HCT116 (cell line): ENCODE data around the gene NUB1. TPM values are rescaled to one million over a fixed set of nuclear protein-coding genes. Genes with fewer than 3 reads are reported as not detected.

Source experiments
- ATAC-seq: fragments of 200-7000 bp; cut with Tn5 transposase; 2 replicates; pipeline ENCODE4 v1.9.1; 2020; ENCODE audit warnings: mild to moderate bottlenecking, moderate library complexity
- BruUV-seq: library from RNA; stranded (reverse); fragments of 400-500 nt; replicated peaks from 2 replicates; lab custom pipeline; 2021; lab: Mats Ljungman, UMichigan
- CTCF ChIA-PET: fragments of 300-600 bp; sonication (Branson Sonifier 250); formaldehyde crosslinking; loops from one replicate; lab custom pipeline; 2021; ENCODE audit warnings: antibody characterized with exemption; lab: Charles Lee
- POLR2A ChIA-PET: fragments of 300-600, 350-600 bp; sonication (Branson Sonifier 250); formaldehyde crosslinking; loops from one replicate; lab custom pipeline; 2021; ENCODE audit warnings: antibody characterized with exemption; lab: Charles Lee
- RAD21 ChIA-PET, 2 experiments: fragments of 300-600 bp; sonication (Branson Sonifier 250); formaldehyde crosslinking; loops; one replicate each; lab custom pipeline; 2023; ENCODE audit warnings: low total read pairs in 2 of 2; ENCODE audit not compliant: uncharacterized antibody in 2 of 2, unreplicated experiment in 2 of 2, low non-redundant PET in 1 of 2; lab: Charles Lee
- DNase-seq: peaks from one replicate; pipeline ENCODE4 v3.0.0-alpha.2; 2010; ENCODE audit warnings: low read depth, low spot score
- H2AFZ ChIP-seq: fragments of 200-600 bp; shearing (Covaris generic), sonication (generic); 2 replicates; pipeline ENCODE4 v1.6.1; 2017; ENCODE audit warnings: low read depth, mixed run types, mixed read lengths, antibody characterized with exemption, low read length; ENCODE audit not compliant: poor library complexity, severe bottlenecking
- H3K27ac ChIP-seq: 2 replicates; pipeline ENCODE4 v1.5.1; 2012; ENCODE audit warnings: low read depth, low read length
- H3K27me3 ChIP-seq: fragments of 200-600 bp; sonication (generic); 2 replicates; pipeline ENCODE4 v1.6.1; 2016; ENCODE audit warnings: mixed run types, low read length, mixed read lengths; ENCODE audit not compliant: insufficient read depth
- H3K36me3 ChIP-seq, 2 experiments: fragments of 200-500 bp in 1 of 2; fragments of 200-600 bp in 1 of 2; sonication (Bioruptor generic) in 1 of 2; sonication (generic) in 1 of 2; 2 replicates each; pipeline versions ENCODE4 v1.5.1 to v1.6.1; 2014 to 2016; ENCODE audit warnings: low read length in 2 of 2, inconsistent platforms in 1 of 2, mixed read lengths in 1 of 2, mixed run types in 1 of 2; ENCODE audit not compliant: insufficient read depth in 2 of 2, control insufficient read depth in 1 of 2
- H3K4me1 ChIP-seq, 2 experiments: fragments of 200-600 bp in 1 of 2; sonication (generic) in 1 of 2; 2 replicates each; pipeline versions ENCODE4 v1.5.1 to v1.6.1; 2012 to 2017; ENCODE audit warnings: low read length in 2 of 2, inconsistent platforms in 1 of 2, mild to moderate bottlenecking in 1 of 2, mixed read lengths in 1 of 2, mixed run types in 1 of 2, moderate library complexity in 1 of 2; ENCODE audit not compliant: insufficient read depth in 2 of 2, control insufficient read depth in 1 of 2
- H3K4me2 ChIP-seq: fragments of 200-600 bp; sonication (generic); 2 replicates; pipeline ENCODE4 v1.6.1; 2017; ENCODE audit warnings: mixed run types, low read length, mixed read lengths
- H3K4me3 ChIP-seq, 2 experiments: fragments of 200-600 bp in 1 of 2; sonication (generic) in 1 of 2; replicated peaks in 1 of 2; 2 replicates each; pipeline ENCODE4 v1.5.1; 2011 to 2016; ENCODE audit warnings: low read length in 2 of 2, control low read depth in 1 of 2, low read depth in 1 of 2, mild to moderate bottlenecking in 1 of 2, mixed read lengths in 1 of 2, mixed run types in 1 of 2
- H3K79me2 ChIP-seq: fragments of 200-600 bp; sonication (generic); 2 replicates; pipeline ENCODE4 v1.6.1; 2017; ENCODE audit warnings: mild to moderate bottlenecking, mixed run types, low read length, moderate library complexity, mixed read lengths; ENCODE audit not compliant: insufficient read depth
- H3K9ac ChIP-seq: fragments of 200-600 bp; sonication (generic); 2 replicates; pipeline ENCODE4 v1.6.1; 2016; ENCODE audit warnings: low read length, mixed read lengths
- H3K9me2 ChIP-seq: fragments of 200-600 bp; sonication (generic), shearing (Covaris generic); 2 replicates; pipeline ENCODE4 v1.6.1; 2017; ENCODE audit warnings: mixed run types, mild to moderate bottlenecking, moderate library complexity; ENCODE audit not compliant: insufficient read depth
- H3K9me3 ChIP-seq, 2 experiments: fragments of 200-500 bp in 1 of 2; fragments of 200-600 bp in 1 of 2; sonication (Bioruptor generic) in 1 of 2; sonication (generic) in 1 of 2; 2 replicates each; pipeline ENCODE4 v1.6.1; 2014 to 2017; ENCODE audit warnings: low read length in 2 of 2, mixed read lengths in 2 of 2, inconsistent platforms in 1 of 2, low read depth in 1 of 2, mild to moderate bottlenecking in 1 of 2, mixed run types in 1 of 2, moderate library complexity in 1 of 2; ENCODE audit not compliant: control insufficient read depth in 1 of 2, insufficient read depth in 1 of 2
- H4K20me1 ChIP-seq: fragments of 200-600 bp; sonication (generic), shearing (Covaris generic); 2 replicates; pipeline ENCODE4 v1.6.1; 2017; ENCODE audit warnings: mixed run types, mild to moderate bottlenecking, moderate library complexity; ENCODE audit not compliant: insufficient read depth
- CBX3 ChIP-seq: IDR thresholded peaks from 2 replicates; pipeline ENCODE4 v1.6.1; 2012; ENCODE audit warnings: low read depth
- CEBPB ChIP-seq: IDR thresholded peaks from 2 replicates; pipeline ENCODE4 v1.6.1; 2012; ENCODE audit warnings: low read depth
- ELF1 ChIP-seq: IDR thresholded peaks from 2 replicates; pipeline ENCODE4 v1.6.1; 2012; ENCODE audit warnings: low read depth, borderline replicate concordance
- FOSL1 ChIP-seq: IDR thresholded peaks from 2 replicates; pipeline ENCODE4 v1.6.1; 2012; ENCODE audit warnings: low read depth
- RAD21 ChIP-seq: IDR thresholded peaks from 2 replicates; pipeline ENCODE4 v1.6.1; 2012; ENCODE audit warnings: low read depth, mild to moderate bottlenecking
- SIN3A ChIP-seq: IDR thresholded peaks from 2 replicates; pipeline ENCODE4 v1.6.1; 2012; ENCODE audit warnings: low read depth
- ZBTB33 ChIP-seq: IDR thresholded peaks from 2 replicates; pipeline ENCODE4 v1.6.1; 2011; ENCODE audit warnings: mild to moderate bottlenecking, low read length, moderate library complexity; ENCODE audit not compliant: insufficient replicate concordance; ENCODE audit errors: extremely low read depth
- intact Hi-C: fragments of 100-400 bp; cut with micrococcal nuclease; formaldehyde crosslinking; loops from 2 replicates; pipeline ENCODE4 v1.10.0; 2022
- total RNA-seq: library from RNA; stranded (reverse); gene quantifications from one replicate; pipeline ENCODE4 v1.2.1, GENCODE V29; 2021; ENCODE audit not compliant: unreplicated experiment
- TF ChIP-seq, protein P1 (sequence below): IDR thresholded peaks from 2 replicates; pipeline ENCODE4 v1.6.1; 2012

The NUB1 gene
- total RNA-seq, 1 experiment from 2014 or later = 44.0 TPM

GRCh38 chr7:151340794-151341356 is 737 bp upstream of the NUB1 start:
- H3K4me1 ChIP-seq = peaks cover 11 to 20% of the 10 kb centered on the region in 2 experiments
- no peaks in the 10 kb centered on the region for H3K27me3 ChIP-seq
- peak overlapping the region in 1 of 2 experiments; percentile 65; a peak in 2 of 4 replicates for H3K4me3 ChIP-seq
- TF ChIP-seq CBX3 (no peak), FOSL1 (no peak), ELF1 (no peak), CEBPB (no peak), ZBTB33 (no peak), SIN3A (no peak), RAD21 (no peak)
- TF ChIP-seq, protein P1, sequence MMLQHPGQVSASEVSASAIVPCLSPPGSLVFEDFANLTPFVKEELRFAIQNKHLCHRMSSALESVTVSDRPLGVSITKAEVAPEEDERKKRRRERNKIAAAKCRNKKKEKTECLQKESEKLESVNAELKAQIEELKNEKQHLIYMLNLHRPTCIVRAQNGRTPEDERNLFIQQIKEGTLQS = no peak
- H3K9ac ChIP-seq = no peak overlapping the region
- H3K36me3 ChIP-seq = peaks cover 2 to 4% of the 10 kb centered on the region in 2 experiments; a peak in 1 of 4 replicates
- ATAC-seq (peak; percentile 12), DNase-seq (no peak)
- no peaks in the 10 kb centered on the region for H3K9me2 ChIP-seq
- H4K20me1 ChIP-seq = no peaks in the 10 kb centered on the region
- RAD21 ChIA-PET = no interaction called here
- H3K79me2 ChIP-seq = peaks cover 22% of the 10 kb centered on the region
- CTCF ChIA-PET = interaction anchor here (0.8 to 1.3 kb wide), 4 partner anchors 9 to 30 kb away, joined by 3 to 5 read pairs (median 4); no protein-coding TSS in a partner anchor
- POLR2A ChIA-PET = interaction anchor here (0.6 to 0.9 kb wide), 3 partner anchors 25 to 198 kb away, joined by 3 to 4 read pairs (median 3); no protein-coding TSS in a partner anchor
- H3K9me3 ChIP-seq = no peaks in the 10 kb centered on the region
- no peak overlapping the region for H2AFZ ChIP-seq
- no peak overlapping the region for H3K27ac ChIP-seq
- BruUV-seq = no TSS peak
- intact Hi-C loops = no loop called here
- peak overlapping the region; percentile 59 for H3K4me2 ChIP-seq
